ENCODE data around the gene ERC1.

The ERC1 gene

DNA sequence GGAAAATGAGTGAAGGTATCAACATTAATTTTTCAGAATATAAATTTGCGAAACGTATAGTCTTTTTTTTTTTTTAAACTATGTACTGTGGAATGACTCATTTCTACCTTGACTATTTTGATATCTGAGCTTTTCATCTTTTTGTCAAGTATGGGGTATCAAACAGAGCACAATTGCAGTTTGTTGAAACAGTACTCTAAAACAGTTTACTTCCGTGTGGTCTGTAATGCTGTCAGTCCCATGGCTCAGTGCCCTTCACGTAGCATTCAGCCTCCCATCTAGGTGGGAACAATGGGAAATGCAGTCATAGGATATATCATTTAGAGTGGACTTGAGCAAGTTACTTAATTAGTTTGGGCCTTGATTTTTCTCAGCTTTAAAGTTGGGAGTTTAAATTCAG, 139.5 kb downstream of the ERC1 start:
- TF ChIP-seq, protein P1, sequence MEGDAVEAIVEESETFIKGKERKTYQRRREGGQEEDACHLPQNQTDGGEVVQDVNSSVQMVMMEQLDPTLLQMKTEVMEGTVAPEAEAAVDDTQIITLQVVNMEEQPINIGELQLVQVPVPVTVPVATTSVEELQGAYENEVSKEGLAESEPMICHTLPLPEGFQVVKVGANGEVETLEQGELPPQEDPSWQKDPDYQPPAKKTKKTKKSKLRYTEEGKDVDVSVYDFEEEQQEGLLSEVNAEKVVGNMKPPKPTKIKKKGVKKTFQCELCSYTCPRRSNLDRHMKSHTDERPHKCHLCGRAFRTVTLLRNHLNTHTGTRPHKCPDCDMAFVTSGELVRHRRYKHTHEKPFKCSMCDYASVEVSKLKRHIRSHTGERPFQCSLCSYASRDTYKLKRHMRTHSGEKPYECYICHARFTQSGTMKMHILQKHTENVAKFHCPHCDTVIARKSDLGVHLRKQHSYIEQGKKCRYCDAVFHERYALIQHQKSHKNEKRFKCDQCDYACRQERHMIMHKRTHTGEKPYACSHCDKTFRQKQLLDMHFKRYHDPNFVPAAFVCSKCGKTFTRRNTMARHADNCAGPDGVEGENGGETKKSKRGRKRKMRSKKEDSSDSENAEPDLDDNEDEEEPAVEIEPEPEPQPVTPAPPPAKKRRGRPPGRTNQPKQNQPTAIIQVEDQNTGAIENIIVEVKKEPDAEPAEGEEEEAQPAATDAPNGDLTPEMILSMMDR (IDR thresholded peaks at IDR 0.05; ENCODE audit: low read length): no peak
- no peak for TF ChIP-seq EZH2 (IDR thresholded peaks at IDR 0.05; ENCODE audit: borderline replicate concordance, low read length)
- H3K79me2 ChIP-seq (ENCODE audit: insufficient read depth, low read length): no peaks in the 10 kb centered on the region

DNA sequence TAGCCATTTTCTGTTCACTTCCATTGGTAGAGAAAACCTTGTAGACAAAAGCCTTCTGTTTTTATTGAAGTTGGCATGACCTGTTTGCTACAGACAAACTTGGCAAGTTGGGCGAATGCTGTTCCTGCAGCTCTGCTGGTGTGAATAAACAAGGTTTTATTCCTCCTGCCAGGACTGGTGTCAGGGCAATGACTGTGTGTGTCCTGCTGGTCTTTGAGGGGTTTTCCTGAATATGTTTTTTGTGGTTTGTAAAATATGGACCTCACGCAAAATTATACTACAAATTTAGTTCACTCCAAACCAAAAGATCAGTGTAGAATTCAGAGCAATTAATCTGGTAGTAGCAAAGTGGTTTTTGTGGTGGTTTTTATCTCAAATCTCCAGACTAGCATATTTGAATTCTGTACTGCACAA, 140.8 kb downstream of the ERC1 start:
- H3K79me2 ChIP-seq (ENCODE audit: insufficient read depth, low read length): no peaks in the 10 kb centered on the region
- H3K4me3 ChIP-seq (ENCODE audit: low read depth, low read length, poor library complexity, severe bottlenecking): no peak overlapping the region
- no peaks in the 10 kb centered on the region for H3K9me3 ChIP-seq (ENCODE audit: low read length)
- H3K4me2 ChIP-seq (ENCODE audit: low read length): no peak overlapping the region
- no peak overlapping the region for H3K9ac ChIP-seq (ENCODE audit: low read length)
- no peaks in the 10 kb centered on the region for H3K27me3 ChIP-seq (ENCODE audit: insufficient read depth, low read length)
- peaks cover 20% of the 10 kb centered on the region for H3K4me1 ChIP-seq (ENCODE audit: insufficient read depth, low read length, severe bottlenecking)
- H3K27ac ChIP-seq (ENCODE audit: low read depth, low read length, poor library complexity, severe bottlenecking): no peak overlapping the region
- TF ChIP-seq EZH2 (IDR thresholded peaks at IDR 0.05; ENCODE audit: borderline replicate concordance, low read length): no peak
- TF ChIP-seq, protein P1 (IDR thresholded peaks at IDR 0.05; ENCODE audit: low read length): no peak
- H4K20me1 ChIP-seq (ENCODE audit: insufficient read depth, low read length): no peaks in the 10 kb centered on the region
- no peaks in the 10 kb centered on the region for H3K9me2 ChIP-seq (ENCODE audit: low read depth, low read length)
- no peaks in the 10 kb centered on the region for H3K36me3 ChIP-seq (ENCODE audit: insufficient read depth, low read length)
- no peak overlapping the region for H2AFZ ChIP-seq (ENCODE audit: low read length)
- H3F3A ChIP-seq (ENCODE audit: insufficient read depth, low read length): no peaks in the 10 kb centered on the region

More for the DNA sequence above, 139.5 kb downstream of the ERC1 start:
- H3K4me3 ChIP-seq (ENCODE audit: low read depth, low read length, poor library complexity, severe bottlenecking): no peak overlapping the region
- no peaks in the 10 kb centered on the region for H4K20me1 ChIP-seq (ENCODE audit: insufficient read depth, low read length)
- H3K4me2 ChIP-seq (ENCODE audit: low read length): no peak overlapping the region
- no peaks in the 10 kb centered on the region for H3K27me3 ChIP-seq (ENCODE audit: insufficient read depth, low read length)
- H2AFZ ChIP-seq (ENCODE audit: low read length): no peak overlapping the region
- H3K27ac ChIP-seq (ENCODE audit: low read depth, low read length, poor library complexity, severe bottlenecking): no peak overlapping the region
- no peaks in the 10 kb centered on the region for H3K9me2 ChIP-seq (ENCODE audit: low read depth, low read length)
- no peaks in the 10 kb centered on the region for H3K9me3 ChIP-seq (ENCODE audit: low read length)
- H3K4me1 ChIP-seq (ENCODE audit: insufficient read depth, low read length, severe bottlenecking): peaks cover 20% of the 10 kb centered on the region
- no peaks in the 10 kb centered on the region for H3K36me3 ChIP-seq (ENCODE audit: insufficient read depth, low read length)
- H3F3A ChIP-seq (ENCODE audit: insufficient read depth, low read length): no peaks in the 10 kb centered on the region
- H3K9ac ChIP-seq (ENCODE audit: low read length): no peak overlapping the region

DNA sequence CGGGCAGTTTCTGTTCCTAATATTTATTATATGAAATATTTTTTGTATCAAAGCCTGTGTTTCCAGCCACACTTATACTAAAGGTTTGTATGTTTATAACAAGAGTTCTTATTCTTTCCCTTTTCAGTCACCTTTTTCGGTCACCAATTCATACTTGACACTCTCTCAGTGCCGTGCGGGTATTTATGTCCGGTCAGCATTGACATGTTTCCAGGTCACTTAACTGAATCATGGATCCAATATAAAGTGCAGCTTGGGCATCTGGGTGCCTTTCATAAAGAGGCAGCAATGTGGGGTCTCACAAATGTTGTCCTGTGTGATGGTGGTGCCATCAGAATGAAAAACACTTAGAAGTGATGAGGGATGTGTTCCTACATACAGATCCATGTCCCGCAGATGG, 141.3 kb downstream of the ERC1 start:
- Histone ChIP-seq H3K4me1 (ENCODE audit: insufficient read depth, low read length, severe bottlenecking) (peaks cover 20% of the 10 kb centered on the region), H3K9ac (ENCODE audit: low read length) (no peak overlapping the region), H3K79me2 (ENCODE audit: insufficient read depth, low read length) (no peaks in the 10 kb centered on the region), H3K9me2 (ENCODE audit: low read depth, low read length) (no peaks in the 10 kb centered on the region), H3K36me3 (ENCODE audit: insufficient read depth, low read length) (no peaks in the 10 kb centered on the region), H3K4me3 (ENCODE audit: low read depth, low read length, poor library complexity, severe bottlenecking) (no peak overlapping the region), H3K4me2 (ENCODE audit: low read length) (no peak overlapping the region), H3K27me3 (ENCODE audit: insufficient read depth, low read length) (no peaks in the 10 kb centered on the region), H3K9me3 (ENCODE audit: low read length) (no peaks in the 10 kb centered on the region), H3K27ac (ENCODE audit: low read depth, low read length, poor library complexity, severe bottlenecking) (no peak overlapping the region), H3F3A (ENCODE audit: insufficient read depth, low read length) (no peaks in the 10 kb centered on the region), H2AFZ (ENCODE audit: low read length) (no peak overlapping the region), H4K20me1 (ENCODE audit: insufficient read depth, low read length) (no peaks in the 10 kb centered on the region)
- TF ChIP-seq EZH2 (IDR thresholded peaks at IDR 0.05; ENCODE audit: borderline replicate concordance, low read length): no peak
- TF ChIP-seq, protein P1 (IDR thresholded peaks at IDR 0.05; ENCODE audit: low read length): no peak

Measured in OCI-LY1 (cell line).